Fibroblast of skin of abdomen (primary cell): ENCODE measurements around the gene MICOS13. TPM values are rescaled to one million over a fixed set of nuclear protein-coding genes. Genes with fewer than 3 reads are reported as not detected.
A peak's percentile ranks its signal among the peaks of the same experiment; 100 is the strongest.
"Not testable (repeated sequence)": the region's sequence is repeated elsewhere in the genome, so short reads cannot be mapped to it uniquely, and the experiment has no call there.

ENCODE experiments used
- DNase-seq: peaks from one replicate; pipeline ENCODE4 v3.0.0-alpha.2; 2013
- polyA plus RNA-seq, 2 experiments: library from polyadenylated mRNA; unstranded; fragments of 120-200 nt; gene quantifications; one replicate each; pipeline ENCODE4 v1.2.1, GENCODE V29; 2013; ENCODE audit not compliant: insufficient read length in 2 of 2

Gene MICOS13, protein sequence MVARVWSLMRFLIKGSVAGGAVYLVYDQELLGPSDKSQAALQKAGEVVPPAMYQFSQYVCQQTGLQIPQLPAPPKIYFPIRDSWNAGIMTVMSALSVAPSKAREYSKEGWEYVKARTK
- polyA plus RNA-seq (2013, experiment 1 of 2; ENCODE audit: insufficient read length) = 67.6 TPM
- 67.2 TPM for polyA plus RNA-seq (2013, experiment 2 of 2; ENCODE audit: insufficient read length)

DNA sequence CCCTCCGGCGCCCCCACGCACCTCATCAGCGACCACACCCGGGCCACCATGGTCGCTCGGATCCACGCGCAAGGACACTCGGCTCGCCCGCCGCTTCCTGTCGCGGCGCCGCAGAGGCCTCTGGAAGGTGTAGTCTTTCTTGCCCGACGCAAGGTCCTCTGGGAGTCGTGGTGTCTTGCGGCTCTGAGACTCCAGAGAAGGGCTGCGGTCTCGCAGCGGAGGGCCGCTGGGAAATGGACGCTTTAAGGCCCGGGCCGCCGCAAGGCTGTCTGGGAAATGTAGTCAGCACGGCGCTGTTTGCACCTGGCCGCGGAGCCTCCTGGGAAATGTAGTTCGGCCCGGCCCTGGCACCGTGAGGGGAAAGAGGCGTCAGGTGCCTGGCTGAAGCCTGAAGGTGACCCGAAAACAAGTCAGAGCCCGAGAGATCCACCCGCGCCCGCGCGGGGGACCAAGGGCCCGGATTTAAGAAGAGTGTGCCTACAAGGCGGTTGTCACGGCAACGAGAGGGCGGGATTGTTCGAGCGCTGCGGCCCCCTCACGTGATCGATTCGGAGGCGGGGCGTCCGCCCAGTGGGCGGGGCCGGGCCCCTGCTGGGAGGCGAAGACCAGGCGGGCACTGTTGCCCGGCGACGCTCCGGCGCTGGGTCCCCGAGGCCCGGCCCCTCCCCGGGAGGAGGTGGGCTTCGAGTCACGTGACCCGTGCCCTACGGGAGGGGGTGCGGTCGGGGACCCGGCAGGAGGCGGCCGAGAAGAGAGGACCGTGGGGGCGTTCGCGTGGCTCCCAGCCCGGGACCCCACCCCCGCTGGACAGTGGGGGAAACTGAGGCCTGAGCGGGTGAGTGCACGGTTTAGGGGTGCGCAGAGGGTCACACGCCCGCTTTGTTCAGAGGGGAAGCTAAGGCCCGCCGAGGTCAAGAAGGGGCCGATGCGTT is at the start of gene MICOS13, which contains the start of gene HSD11B1L:
TSS of gene MICOS13 (minus strand) at position 80 of the 932 bp plus-strand sequence. CDS start at position 50, 30 bp downstream.
TSS of gene HSD11B1L (plus strand) at position 591 of the 932 bp plus-strand sequence. CDS start 3,806 bp downstream, outside the sequence.
- DNase-seq = peak; percentile 99

DNA sequence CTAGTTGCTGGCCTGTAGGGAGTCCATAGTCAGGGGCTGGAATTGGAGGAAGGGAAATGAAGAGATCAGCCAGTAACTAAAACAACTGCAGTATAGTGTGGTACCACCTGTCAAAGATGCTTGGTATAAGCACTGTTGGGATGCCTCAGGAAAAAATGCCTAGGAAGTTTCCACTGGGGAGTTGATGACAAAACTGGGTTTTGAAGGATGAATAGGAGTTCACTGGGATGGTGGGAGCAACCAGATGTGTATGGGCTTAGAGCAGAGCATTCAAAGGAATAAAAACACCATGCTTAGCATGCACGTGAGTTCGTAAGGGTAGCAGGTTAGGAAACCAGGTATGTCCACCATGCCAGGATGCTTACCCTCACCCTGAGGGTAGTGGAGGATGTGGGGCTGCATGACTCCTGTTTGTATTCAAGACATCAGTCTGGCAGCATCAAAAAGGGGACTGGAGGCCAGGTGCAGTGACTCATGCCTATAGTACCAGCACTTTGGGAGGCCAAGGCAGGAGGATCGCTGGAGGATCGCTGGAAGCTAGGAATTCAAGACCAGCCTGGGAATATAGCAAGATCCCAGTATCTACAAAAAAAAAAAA is 47.2 kb upstream of the MICOS13 start:
- DNase-seq = no peak

DNA sequence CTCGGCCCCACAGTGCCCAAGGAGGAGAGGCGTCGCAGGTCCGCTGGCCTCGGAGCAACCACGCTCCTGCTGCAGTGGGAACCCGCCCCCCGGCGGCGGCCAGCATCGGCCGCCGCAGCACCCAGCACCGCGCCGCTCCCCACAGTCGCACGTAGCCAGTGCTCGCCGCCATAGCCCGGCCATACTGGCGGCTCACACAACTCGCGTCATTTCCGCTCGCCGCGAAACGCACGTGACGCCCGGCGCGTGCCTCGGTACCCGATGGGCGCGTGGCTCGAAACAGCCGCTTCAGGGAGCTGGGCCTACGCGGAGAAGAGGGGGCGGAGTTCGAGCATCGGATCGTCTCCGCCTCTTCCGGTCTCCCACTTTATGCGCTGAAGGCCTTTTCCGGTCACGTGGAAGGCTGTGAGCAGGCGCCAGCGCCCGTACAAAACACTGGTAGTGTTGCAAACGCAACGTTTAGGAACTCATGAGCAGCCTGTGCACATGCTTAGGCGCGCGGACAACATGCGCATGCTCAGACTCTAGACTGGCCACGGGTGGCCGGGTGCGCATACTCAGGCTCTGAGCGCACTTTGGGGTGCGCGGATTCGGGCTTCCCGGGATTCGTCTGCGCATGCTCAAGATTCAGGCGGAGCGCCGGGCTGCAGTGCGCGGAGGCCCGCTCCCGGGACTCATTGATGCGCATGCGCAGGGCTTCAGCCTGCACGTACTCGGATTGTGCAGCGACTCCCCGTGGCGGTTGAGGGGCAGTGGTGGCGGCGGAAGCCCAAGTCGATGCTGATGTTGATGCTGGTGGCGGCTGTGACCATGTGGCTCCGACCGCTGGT is 39.9 kb upstream of the MICOS13 start, which contains the start of the genes CATSPERD and LONP1:
TSS of gene CATSPERD (plus strand) at position 677 of the 830 bp plus-strand sequence. CDS start at position 778, 101 bp downstream.
TSS of gene LONP1 (minus strand) at position 186 of the 830 bp plus-strand sequence. CDS start at position 172, 14 bp downstream.
- peak; percentile 99 for DNase-seq

DNA sequence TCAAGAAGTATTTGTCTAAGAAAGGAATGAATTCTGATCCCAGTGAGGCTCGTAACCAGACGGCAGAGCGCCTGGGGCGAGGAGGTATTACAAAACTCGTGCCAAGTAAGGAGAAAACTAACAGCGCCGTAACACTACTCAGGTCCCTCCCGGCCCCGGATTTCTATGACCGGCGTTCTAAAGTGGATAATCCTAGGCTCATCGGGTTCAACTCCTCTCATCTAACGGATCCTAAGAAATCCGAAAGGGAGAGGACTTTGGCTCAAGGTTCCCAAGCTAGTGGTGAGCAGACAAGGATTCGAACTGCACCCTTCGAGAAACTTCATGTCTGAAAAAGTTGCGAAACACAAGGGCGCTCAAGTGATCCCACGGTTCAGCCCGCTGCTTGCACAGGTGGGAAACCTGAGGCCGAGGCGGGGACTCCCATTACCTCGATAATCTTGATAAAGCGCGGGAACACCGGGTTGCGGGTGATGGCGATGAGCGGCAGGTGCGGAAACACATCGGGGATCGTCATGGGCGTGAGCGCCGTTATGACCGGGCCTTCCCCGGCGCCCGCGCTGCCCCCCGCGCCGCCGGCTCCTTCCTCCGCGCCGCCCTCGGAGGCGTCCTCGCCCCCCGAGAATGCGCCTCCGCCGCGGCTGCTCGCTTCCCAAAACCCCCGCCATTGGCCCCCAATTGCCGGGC is 39.1 kb upstream of the MICOS13 start:
- no peak for DNase-seq

DNA sequence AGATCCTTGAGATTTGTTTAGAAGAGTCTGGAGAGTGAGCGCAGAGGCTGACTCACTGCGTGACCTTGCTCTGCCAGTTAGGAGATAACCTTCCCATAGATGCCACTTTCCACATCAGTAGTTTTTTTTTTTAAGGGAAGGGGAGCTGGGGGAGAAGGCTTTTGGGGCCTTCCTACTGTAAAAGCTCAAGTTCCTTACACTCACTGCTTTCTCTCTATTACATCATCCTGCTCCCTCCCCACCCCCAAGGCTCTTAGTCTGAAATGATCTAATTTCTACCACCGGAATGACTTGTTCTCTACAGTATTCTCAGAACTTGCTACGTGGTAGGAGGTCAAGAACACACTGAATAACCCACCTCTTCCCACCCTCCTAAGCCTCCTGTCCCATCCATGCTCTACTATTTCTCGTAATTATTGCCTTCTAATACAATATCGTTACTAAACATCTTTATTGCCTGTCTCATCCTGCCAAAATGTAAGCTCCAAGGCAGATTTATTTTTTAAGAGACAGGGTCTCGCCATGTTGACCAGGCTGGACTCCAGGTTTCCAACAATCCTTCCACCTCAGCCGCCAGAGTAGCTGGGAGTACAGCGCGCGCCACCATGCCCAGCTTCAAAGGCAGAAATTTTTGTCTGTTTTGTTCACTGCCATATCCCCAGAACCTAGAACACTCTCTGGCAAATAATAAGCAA is 38.4 kb upstream of the MICOS13 start:
- peak; percentile 95 for DNase-seq

DNA sequence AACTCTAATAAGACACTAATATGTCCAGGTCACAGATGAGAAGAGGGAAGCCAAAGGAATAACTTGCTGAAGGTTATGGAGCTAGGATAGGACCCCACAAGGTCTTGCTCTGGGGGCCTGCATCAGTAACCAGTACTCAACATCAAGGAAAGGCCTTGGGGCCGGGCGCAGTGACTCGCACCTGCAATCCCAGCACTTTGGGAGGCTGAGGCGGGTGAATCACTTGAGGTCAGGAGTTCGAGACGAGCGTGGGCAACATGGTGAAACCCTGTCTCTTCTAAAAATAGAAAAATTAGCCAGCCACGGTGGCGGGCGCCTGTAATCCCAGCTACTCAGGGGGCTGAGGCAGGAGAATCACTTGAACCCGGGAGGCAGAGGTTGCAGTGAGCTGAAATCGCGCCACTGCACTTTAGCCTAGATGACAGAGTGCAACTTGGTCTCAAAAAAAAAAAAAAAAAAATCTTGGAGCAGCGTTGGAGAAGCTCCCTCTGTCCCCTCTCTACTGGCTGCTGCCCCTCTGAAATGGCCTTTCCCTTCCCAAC is 37.8 kb upstream of the MICOS13 start:
- peak; percentile 72 for DNase-seq

DNA sequence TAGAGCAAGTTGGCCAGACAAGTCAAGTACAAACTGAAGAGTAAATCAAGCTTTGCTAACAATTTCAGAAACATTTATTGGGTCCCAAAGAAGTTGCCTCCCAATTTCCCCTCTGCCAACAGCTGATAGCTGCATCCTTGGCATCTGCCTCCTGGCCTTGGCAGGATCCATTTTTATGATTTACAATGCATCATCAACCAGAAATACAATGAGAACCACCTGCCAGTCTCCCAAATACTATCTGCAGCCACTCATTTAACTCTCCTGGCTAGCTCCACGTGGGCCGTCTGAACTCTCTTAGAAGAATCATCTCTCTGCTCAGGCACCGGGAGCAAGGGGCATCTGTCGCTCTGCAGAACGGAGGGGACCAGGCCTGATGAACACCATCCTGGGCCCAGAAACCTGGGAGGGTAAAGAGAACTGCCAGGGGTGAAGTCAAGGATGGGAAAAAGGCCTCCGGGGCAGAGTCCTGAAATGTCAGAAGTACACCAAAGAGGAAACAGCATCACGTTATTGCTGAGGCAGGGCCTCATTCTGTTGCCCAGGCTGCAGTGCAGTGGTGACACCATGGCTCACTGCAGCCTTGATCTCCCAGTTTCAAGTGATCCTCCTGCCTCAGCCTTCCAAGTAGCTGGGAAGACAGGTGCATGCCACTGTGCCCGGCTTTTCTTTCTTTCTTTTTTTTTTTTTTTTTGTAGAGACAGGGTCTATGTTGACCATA is 37.1 kb upstream of the MICOS13 start:
- DNase-seq = no peak

DNA sequence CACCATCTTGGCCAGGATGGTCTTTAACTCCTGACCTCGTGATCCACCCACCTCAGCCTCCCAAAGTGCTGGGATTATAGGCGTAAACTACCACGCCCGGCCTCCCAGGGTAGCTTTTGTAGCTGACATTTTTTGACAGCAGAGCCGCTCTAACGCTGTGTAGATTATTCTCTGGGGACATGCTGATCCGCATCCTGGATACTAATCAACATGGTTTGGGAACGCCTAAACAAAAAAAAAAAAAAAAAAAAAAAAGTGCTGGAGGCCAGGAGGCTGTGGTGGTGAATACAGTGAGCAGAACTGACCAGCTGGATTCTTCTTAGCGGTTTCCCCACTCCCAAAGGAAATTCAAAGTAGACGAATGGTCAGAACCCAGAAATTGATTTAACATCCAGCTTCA is 34.5 kb upstream of the MICOS13 start:
- no peak for DNase-seq

DNA sequence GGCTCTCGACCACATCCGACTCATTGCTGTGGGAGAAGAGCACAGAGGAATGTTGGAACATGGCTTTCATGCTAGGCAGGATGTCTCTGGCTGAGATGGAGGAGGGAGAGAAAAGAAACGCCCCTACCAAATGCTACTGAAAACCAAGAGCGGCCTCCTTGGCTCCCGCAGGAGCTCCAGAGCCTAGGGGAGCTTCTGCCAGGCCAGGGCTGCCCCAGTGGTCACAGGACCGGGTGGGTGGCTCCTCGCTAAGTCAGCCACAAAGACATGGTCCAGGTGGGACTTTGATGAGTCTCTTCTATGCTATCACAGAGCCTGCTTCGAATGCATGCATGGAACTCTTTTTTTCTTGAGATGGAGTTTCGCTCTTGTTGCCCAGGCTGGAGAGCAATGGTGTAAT is 32.9 kb upstream of the MICOS13 start:
- no peak for DNase-seq

DNA sequence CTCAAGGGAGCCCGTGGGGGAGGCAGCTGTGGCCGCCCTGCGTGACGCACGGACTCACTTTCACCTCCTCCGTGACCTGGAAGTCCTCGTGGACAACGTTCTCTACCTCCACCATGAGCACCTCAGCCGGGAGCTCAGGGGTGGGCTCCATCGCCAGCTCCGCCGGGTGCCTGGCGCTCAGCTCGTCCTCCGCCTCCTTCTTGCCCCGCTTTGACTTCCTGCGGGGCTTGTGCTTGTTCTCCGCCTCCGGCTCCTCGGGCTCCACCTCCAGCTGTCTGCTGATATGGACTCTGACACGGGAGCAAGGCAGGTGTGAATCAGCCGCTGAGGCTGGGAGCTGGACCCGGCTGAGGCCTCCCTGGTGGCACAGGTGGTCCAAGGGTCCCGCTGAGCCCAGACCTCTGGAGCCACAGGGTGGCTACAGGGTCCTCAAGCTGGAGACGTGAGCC is 31.4 kb upstream of the MICOS13 start:
- no peak for DNase-seq

DNA sequence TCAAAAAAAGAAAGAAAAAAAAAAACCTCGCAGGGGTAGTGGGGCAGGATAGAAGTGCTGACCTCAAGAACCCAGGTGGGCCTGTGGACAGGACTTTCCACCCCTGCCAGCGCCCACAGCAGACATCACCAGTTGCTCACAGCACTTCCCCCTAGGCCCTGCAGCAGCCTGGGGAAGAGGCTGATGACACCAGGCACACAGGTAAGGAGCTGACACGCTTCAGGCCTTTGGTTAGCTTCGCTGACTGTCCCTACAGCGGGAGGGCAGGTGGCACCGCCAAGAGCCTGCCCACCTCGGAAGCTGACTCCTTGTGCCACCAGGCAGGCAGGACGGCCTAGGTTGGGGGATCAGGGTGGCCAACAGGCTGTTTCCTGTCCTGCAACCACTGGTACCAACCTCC is 30.7 kb upstream of the MICOS13 start:
- DNase-seq = no peak

DNA sequence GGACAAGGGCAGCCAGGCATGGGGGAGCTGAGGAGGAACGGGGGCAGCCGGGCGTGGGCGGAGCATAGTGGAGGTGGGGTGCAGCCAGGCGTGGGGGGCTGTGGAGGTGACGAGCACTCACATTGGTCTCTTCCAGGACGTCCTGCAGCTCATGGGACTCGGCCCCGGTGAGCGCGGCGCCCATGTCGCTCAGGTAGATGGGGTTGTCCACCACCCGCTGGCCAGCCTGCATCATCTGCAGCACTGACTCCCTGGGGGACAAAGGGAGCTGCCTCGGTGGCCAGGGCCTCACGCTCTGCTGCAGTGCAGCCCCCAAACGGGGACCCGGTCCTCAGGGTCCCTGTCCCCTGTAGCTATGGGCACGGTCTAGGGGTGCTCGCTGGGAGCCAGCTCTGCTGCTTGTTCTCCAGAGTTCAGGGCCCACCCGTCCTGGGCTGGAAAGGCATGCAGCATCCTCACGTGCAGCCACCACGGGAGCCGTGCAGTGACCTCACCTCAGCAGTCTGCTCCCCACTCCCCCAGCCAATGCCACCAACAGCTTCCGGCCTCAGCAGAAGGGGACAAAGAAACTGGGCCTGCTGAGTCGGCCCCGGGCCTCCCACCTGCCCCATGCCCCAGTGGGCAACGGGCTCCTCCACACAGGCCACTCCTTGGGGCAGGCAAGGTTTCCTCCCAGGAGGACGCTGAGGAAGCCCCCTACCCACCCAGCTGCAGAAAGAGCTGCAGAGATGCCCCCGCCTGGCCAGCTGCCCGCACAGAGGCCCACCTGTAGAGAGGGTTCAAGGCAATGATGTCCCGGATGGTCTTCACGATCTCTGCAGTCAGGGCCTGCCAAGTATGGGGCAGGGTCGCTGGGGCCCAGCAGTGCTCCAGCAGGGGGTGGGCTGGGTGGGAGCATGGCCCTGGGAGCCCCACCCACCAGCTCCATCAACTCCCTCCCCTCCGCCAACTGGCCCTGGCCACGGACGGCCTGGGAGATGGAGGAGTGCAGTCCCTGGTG is 27.6 kb upstream of the MICOS13 start:
- DNase-seq = no peak

DNA sequence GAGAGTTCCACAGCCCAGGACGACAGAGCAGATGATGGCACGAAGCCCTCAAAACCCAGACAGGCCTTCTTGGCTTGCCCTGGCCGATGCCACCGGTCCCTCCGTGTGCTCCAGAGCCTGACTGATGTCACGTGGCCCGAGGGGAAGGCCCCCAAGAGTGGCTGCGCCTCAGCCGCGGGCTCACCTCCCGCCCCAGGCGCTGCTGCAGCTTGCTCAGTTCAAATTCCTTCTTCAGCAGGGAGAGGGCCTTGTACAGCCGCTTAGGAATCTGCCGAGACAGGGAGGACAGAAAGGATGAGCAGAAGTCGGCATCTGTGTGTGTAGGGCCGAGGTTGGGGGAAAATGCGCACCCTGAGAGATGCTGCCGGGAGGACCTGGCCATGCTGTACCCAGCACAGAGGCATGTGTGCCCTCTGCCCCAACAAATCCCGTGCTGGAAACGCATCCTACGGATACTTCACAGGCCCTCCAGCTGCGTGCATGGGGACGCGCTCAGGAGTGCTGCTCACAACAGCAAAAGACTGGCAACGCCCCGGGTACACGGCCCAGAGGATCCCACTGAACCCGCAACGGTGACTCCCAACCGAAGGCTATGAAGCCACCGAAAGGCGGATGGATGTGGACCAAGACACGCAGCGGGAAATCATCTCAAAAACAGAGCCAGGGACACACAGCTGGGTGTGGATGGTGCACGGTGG is 26.7 kb upstream of the MICOS13 start:
- DNase-seq = no peak

DNA sequence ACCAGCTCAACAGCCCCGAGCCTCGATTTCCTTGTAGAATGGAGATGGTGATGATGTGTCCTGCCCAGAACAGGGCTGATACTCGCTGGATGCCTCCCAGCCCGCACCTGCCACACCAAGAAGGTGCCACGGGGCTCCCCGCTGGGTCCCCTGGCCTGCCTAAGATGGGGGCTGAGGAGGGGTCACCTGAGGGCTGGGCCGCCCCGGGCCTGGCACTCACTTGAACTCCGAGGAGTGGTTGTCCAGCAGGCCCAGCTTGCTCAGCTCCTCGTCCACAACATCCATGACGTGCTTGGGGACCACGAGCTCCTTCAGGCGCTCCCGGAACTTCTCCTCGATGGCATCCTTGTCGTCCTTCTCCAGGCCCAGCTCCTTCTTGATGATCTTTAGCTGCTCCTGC is 25.2 kb upstream of the MICOS13 start:
- no peak for DNase-seq

DNA sequence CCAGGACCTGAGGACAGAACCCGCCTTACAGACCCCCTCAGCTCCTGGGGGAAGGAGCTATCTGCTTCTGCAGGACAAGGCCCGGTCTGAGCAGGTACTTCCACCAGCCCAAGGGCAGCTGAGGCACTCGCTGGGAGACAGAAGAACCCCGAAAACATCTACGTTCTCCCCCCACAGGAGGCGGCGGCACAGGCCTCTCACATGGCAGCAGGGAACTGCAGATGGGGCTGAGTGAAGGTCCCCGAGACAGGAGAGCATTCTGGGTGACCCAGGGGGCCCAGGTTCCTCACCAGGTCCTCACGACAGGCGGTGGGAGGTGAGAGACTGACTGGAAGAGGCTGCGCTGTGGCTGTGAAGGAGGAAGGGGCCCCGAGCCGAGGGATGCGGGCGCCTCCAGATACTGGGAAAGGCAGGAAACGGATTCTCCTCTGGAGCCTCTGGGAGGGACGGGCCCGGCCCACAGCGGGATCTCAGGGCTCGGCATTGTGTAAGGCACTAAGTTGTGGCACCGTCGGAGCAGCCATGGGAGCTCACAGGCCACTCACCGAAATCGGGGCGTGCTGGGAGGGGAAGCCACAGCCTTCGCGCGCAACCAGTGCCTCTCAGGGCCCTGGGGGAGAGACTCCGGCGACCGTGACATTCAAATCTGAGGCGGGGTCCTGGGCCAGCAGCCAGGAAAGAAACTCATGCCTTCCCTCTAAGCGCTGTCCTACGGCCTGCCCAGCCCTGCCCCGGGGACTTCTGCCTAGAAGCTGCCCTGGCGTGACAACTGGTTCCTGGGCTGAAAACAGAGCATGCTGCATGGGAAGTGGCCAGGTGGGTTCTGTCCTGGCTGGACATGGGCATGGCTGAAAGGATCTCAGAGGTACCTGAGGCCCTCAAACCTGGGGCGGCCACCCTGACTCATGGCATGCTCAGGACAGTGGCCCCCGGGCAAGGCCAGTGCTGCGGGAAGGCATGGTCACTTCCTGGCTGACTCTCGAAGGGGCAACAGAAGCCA is 23.8 kb upstream of the MICOS13 start:
- DNase-seq = no peak

DNA sequence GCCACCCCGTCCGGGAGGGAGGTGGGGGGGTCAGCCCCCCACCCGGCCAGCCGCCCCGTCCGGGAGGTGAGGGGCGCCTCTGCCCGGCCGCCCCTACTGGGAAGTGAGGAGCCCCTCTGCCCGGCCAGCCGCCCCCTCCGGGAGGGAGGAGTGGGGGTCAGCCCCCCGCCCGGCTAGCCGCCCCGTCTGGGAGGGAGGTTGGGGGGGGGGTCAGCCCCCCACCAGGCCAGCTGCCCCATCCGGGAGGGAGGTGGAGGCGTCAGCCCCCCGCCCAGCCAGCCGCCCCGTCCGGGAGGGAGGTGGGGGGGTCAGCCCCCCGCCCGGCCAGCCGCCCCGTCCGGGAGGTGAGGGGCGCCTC is 21.7 kb upstream of the MICOS13 start:
- DNase-seq = not testable (repeated sequence)
